GM12878 (cell line): ENCODE data around the gene PRKCE. TPM values are rescaled to one million over a fixed set of nuclear protein-coding genes. Genes with fewer than 3 reads are reported as not detected.

ENCODE experiments used
- ATAC-seq: fragments of 200-7000 bp; cut with Tn5 transposase; 3 replicates; pipeline ENCODE4 v1.9.1; 2020; ENCODE audit warnings: mild to moderate bottlenecking, moderate library complexity
- BruUV-seq: library from RNA; stranded (reverse); fragments of 400-500 nt; replicated peaks from 2 replicates; lab custom pipeline; 2021; lab: Mats Ljungman, UMichigan
- CTCF ChIA-PET: fragments of 300-600 bp; sonication (Branson Sonifier 250); formaldehyde crosslinking; extraction: SDS; loops from one replicate; lab custom pipeline; 2021; ENCODE audit warnings: inconsistent platforms; lab: Yijun Ruan, JAX
- POLR2A ChIA-PET: fragments of 350-600 bp; formaldehyde crosslinking; extraction: SDS; loops from one replicate; lab custom pipeline; 2021; ENCODE audit warnings: inconsistent platforms; lab: Charles Lee
- RAD21 ChIA-PET: fragments of 300-600 bp; sonication (Branson Sonifier 250); formaldehyde crosslinking; loops from one replicate; lab custom pipeline; 2023; ENCODE audit warnings: antibody characterized with exemption; ENCODE audit not compliant: unreplicated experiment; lab: Charles Lee
- SMC1A ChIA-PET: fragments of 300-600 bp; sonication (Branson Sonifier 250); formaldehyde crosslinking; loops from one replicate; lab custom pipeline; 2023; ENCODE audit not compliant: unreplicated experiment, uncharacterized antibody; lab: Charles Lee
- DNase-seq: peaks from one replicate; pipeline ENCODE4 v3.0.0-alpha.2; 2011; ENCODE audit warnings: low read depth, low spot score
- FAIRE-seq: peaks from 3 replicates; lab custom pipeline; 2011; peaks lifted over from hg19 to GRCh38; lab: Jason Lieb, UNC
- H2AFZ ChIP-seq: 2 replicates; pipeline ENCODE4 v1.6.0; 2011; ENCODE audit warnings: low read depth, low read length, control low read depth; ENCODE audit not compliant: control insufficient read depth
- H3K27ac ChIP-seq: 2 replicates; pipeline ENCODE4 v1.5.1; 2011; ENCODE audit warnings: control low read depth; ENCODE audit not compliant: control insufficient read depth, insufficient read depth
- H3K27me3 ChIP-seq, 2 experiments: replicated peaks in 1 of 2; 2 replicates each; pipeline versions ENCODE4 v1.6.0 to v1.6.1; 2011; ENCODE audit warnings: low read length in 1 of 2; ENCODE audit not compliant: control insufficient read depth in 2 of 2, insufficient read depth in 2 of 2
- H3K36me3 ChIP-seq, 2 experiments: 2 replicates each; pipeline ENCODE4 v1.5.1; 2011; ENCODE audit warnings: low read length in 1 of 2; ENCODE audit not compliant: control insufficient read depth in 2 of 2, insufficient read depth in 2 of 2
- H3K4me1 ChIP-seq: 2 replicates; pipeline ENCODE4 v1.6.1; 2011; ENCODE audit warnings: mild to moderate bottlenecking, low read length, moderate library complexity, mixed read lengths; ENCODE audit not compliant: control insufficient read depth, insufficient read depth
- H3K4me2 ChIP-seq: 2 replicates; pipeline ENCODE4 v1.6.0; 2011; ENCODE audit warnings: control low read depth; ENCODE audit not compliant: control insufficient read depth, insufficient read depth
- H3K4me3 ChIP-seq: fragments of 200-600 bp; sonication (generic); 2 replicates; pipeline ENCODE4 v1.5.1; 2016
- H3K79me2 ChIP-seq: 2 replicates; pipeline ENCODE4 v1.6.0; 2011; ENCODE audit warnings: low read length; ENCODE audit not compliant: control insufficient read depth, insufficient read depth
- H3K9ac ChIP-seq: 2 replicates; pipeline ENCODE4 v1.8.0; 2011; ENCODE audit warnings: low read length, control low read depth, mixed read lengths; ENCODE audit not compliant: control insufficient read depth, insufficient read depth
- H3K9me3 ChIP-seq: replicated peaks from 3 replicates; pipeline ENCODE4 v1.5.1; 2011; ENCODE audit warnings: mild to moderate bottlenecking, low read length; ENCODE audit not compliant: control insufficient read depth, insufficient read depth
- H4K20me1 ChIP-seq: 2 replicates; pipeline ENCODE4 v1.6.0; 2011; ENCODE audit not compliant: control insufficient read depth, insufficient read depth
- ATF7 ChIP-seq: fragments of 450-650 bp; IDR thresholded peaks from 2 replicates; pipeline ENCODE4 v1.6.1; 2016; ENCODE audit warnings: low read depth, mild to moderate bottlenecking
- BCL11A ChIP-seq: IDR thresholded peaks from 2 replicates; pipeline ENCODE4 v1.6.1; 2011; ENCODE audit warnings: low read depth, low read length
- CHD2 ChIP-seq: IDR thresholded peaks from 2 replicates; pipeline ENCODE4 v1.6.1; 2011; ENCODE audit warnings: low read depth, low read length, improper control_type of control experiment, borderline replicate concordance
- CREB1 ChIP-seq: IDR thresholded peaks from 2 replicates; pipeline ENCODE4 v1.6.1; 2012; ENCODE audit warnings: low read depth, mild to moderate bottlenecking, inconsistent platforms
- DPF2 ChIP-seq: fragments of 450-650 bp; IDR thresholded peaks from 2 replicates; pipeline ENCODE4 v1.6.1; 2017; ENCODE audit warnings: mild to moderate bottlenecking
- FOXM1 ChIP-seq: IDR thresholded peaks from 2 replicates; pipeline ENCODE4 v1.6.1; 2012; ENCODE audit warnings: low read depth, mild to moderate bottlenecking, inconsistent platforms, low read length, moderate library complexity
- IKZF1 ChIP-seq: fragments of 450-650 bp; conservative IDR thresholded peaks from 2 replicates; pipeline ENCODE4 v1.6.1; 2017; ENCODE audit warnings: antibody characterized with exemption, mild to moderate bottlenecking
- JUNB ChIP-seq: IDR thresholded peaks from 2 replicates; pipeline ENCODE4 v1.6.1; 2016; ENCODE audit warnings: antibody characterized with exemption, mild to moderate bottlenecking
- MEF2A ChIP-seq: IDR thresholded peaks from 2 replicates; pipeline ENCODE4 v1.6.1; 2011; ENCODE audit warnings: low read depth, mild to moderate bottlenecking, low read length, moderate library complexity; ENCODE audit not compliant: insufficient read depth
- NBN ChIP-seq: fragments of 450-650 bp; IDR thresholded peaks from 2 replicates; pipeline ENCODE4 v1.6.1; 2016
- NFIC ChIP-seq: IDR thresholded peaks from 2 replicates; pipeline ENCODE4 v1.6.1; 2012; ENCODE audit warnings: low read depth, mild to moderate bottlenecking, inconsistent platforms, low read length, moderate library complexity
- NR2C1 ChIP-seq: fragments of 450-650 bp; IDR thresholded peaks from 2 replicates; pipeline ENCODE4 v1.6.1; 2017; ENCODE audit warnings: antibody characterized with exemption, mild to moderate bottlenecking, moderate library complexity
- RAD21 ChIP-seq: IDR thresholded peaks from 2 replicates; pipeline ENCODE4 v1.6.1; 2011; ENCODE audit warnings: mild to moderate bottlenecking, low read depth, low read length, moderate library complexity; ENCODE audit not compliant: insufficient read depth
- RB1 ChIP-seq: fragments of 450-650 bp; formaldehyde crosslinking; IDR thresholded peaks from 2 replicates; pipeline ENCODE4 v1.6.1; 2017; ENCODE audit warnings: mild to moderate bottlenecking, borderline replicate concordance
- RFX5 ChIP-seq: IDR thresholded peaks from 2 replicates; pipeline ENCODE4 v1.6.1; 2011; ENCODE audit warnings: low read depth, low read length, improper control_type of control experiment
- SUZ12 ChIP-seq: fragments of 200-600 bp; sonication (generic); IDR thresholded peaks from one replicate; pipeline ENCODE4 v1.6.1; 2018; ENCODE audit warnings: antibody characterized with exemption, mild to moderate bottlenecking; ENCODE audit not compliant: unreplicated experiment
- ZNF384 ChIP-seq: IDR thresholded peaks from 2 replicates; pipeline ENCODE4 v1.6.1; 2012; ENCODE audit warnings: low read depth, mild to moderate bottlenecking, low read length, improper control_type of control experiment, borderline replicate concordance
- WGBS: methylation state at CpG from one replicate; pipeline ENCODE4 v1.1.6; 2016; ENCODE audit warnings: low lambda C conversion rate; ENCODE audit not compliant: insufficient replicate concordance, insufficient coverage; ENCODE audit errors: missing lambda C conversion rate; 5-methylcytosine and 5-hydroxymethylcytosine counted together
- in situ Hi-C: fragments of 300-500 bp; cut with MboI; formaldehyde crosslinking; loops from 9 replicates; pipeline ENCODE4 v1.14.3; 2018; ENCODE audit warnings: mixed read lengths
- intact Hi-C: fragments of 100-400 bp; cut with micrococcal nuclease; formaldehyde crosslinking; loops from one replicate; pipeline ENCODE4 v1.14.2; 2022; ENCODE audit not compliant: unreplicated experiment
- polyA plus RNA-seq, 11 experiments: library from polyadenylated mRNA; depleted of rRNA in 4 of 11; unstranded in 6 of 11; stranded (reverse) in 5 of 11; fragments of >200 nt; fragmentation: Nextera tagmentation in 4 of 11; fragmentation: Illumina TruSeq in 1 of 11; extraction: Ambion mirVana in 4 of 11; extraction: Trizol in 1 of 11; gene quantifications; 1 replicate in 1 of 11; 2 replicates in 10 of 11; pipeline versions ENCODE4 v1.2.1 to v1.2.3, GENCODE V29; 2011 to 2016; ENCODE audit warnings: inconsistent platforms in 2 of 11, missing spikeins in 2 of 11, low read depth in 1 of 11
- total RNA-seq, 4 experiments: library from RNA; depleted of rRNA in 3 of 4; stranded (reverse); fragments of >200 nt in 3 of 4; fragmentation: Illumina TruSeq in 1 of 4; extraction: Trizol in 1 of 4; gene quantifications; 2 replicates each; pipeline versions ENCODE4 v1.2.1 to v1.2.3, GENCODE V29; 2013 to 2021
- TF ChIP-seq, protein P1 (sequence below): fragments of 450-650 bp; IDR thresholded peaks from 2 replicates; pipeline ENCODE4 v1.6.1; 2016; ENCODE audit warnings: mild to moderate bottlenecking
- TF ChIP-seq, protein P2 (sequence below): fragments of 450-650 bp; IDR thresholded peaks from 2 replicates; pipeline ENCODE4 v1.6.1; 2017; ENCODE audit warnings: mild to moderate bottlenecking, low read depth, inconsistent platforms; ENCODE audit not compliant: poor library complexity, severe bottlenecking

The PRKCE gene
- total and polyA plus RNA-seq, 10 of the 15 experiments (the other 5 are each of a cell fraction or from before 2014, with no cell fraction given): 2.6 to 28.2 (median 11.3) TPM

DNA sequence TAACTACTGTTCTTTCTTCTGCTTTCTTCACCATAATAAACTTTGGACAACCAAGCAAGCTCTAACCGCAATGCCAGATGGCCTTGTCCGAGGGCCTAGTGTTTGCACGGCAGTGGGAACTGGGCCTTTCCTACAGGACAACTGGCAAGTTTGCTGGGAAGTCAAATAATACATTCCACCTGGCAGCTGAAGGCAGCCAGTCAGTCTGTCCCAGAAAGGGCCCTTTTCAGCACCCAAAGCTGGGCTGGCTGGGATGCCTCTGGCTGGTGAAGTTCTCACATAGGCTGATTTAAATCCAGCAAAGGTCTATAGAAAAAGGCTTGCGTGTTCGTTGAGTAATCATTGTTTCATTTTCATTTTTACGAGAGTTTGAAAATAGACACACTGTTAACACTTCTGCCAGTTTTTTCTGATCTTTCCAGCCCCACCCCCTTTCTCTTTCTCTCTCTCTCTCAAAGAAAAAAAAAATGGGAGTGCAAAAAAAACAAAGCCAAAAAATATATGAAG, 535.7 kb downstream of the PRKCE start:
- in situ Hi-C loops (no loop called here), intact Hi-C loops (loop anchor here (5.0 kb wide), 2 partner anchors 40 to 110 kb away; partner anchors contain the start of gene EPAS1)
- peak; percentile 99 for ATAC-seq
- ChIA-PET CTCF (interaction anchor here (0.5 to 2.2 kb wide), 8 partner anchors 10 to 124 kb away, joined by 3 to 11 read pairs (median 4); no protein-coding TSS in a partner anchor), RAD21 (interaction anchor here (0.9 to 3.6 kb wide), 8 partner anchors 8 to 212 kb away, joined by 3 to 35 read pairs (median 5); no protein-coding TSS in a partner anchor), POLR2A (interaction anchor here (0.8 kb wide), 2 partner anchors 10 to 107 kb away, joined by 3 read pairs; no protein-coding TSS in a partner anchor), SMC1A (interaction anchor here (0.7 to 3.6 kb wide), 14 partner anchors 8 to 179 kb away, joined by 3 to 37 read pairs (median 4); no protein-coding TSS in a partner anchor)
- Histone ChIP-seq H3K4me2 (peak overlapping the region; percentile 69), H2AFZ (peak overlapping the region; percentile 79), H3K4me1 (peaks cover 5% of the 10 kb centered on the region), H3K27ac (peak overlapping the region; percentile 66), H4K20me1 (no peaks in the 10 kb centered on the region), H3K9ac (peak overlapping the region; percentile 58; the same call in 1 of the 2 replicates), H3K79me2 (no peaks in the 10 kb centered on the region), H3K4me3 (peak overlapping the region; percentile 41), H3K36me3 (no peaks in the 10 kb centered on the region; a peak in 1 of 4 replicates), H3K9me3 (no peaks in the 10 kb centered on the region), H3K27me3 (no peaks in the 10 kb centered on the region)
- 32% methylated on average over 6 of the region's 6 CpGs for WGBS
- FAIRE-seq: peak; percentile 90
- TSS peak; percentile 55 for BruUV-seq
- peak; percentile 70 for DNase-seq
- TF ChIP-seq ZNF384 (peak; percentile 95), NFIC (peak; percentile 46; the same call in 1 of the 2 replicates), CHD2 (0 out of 2 replicates have a peak, but pooled peaks have one; percentile 49), CREB1 (0 out of 2 replicates have a peak, but pooled peaks have one; percentile 15), IKZF1 (peak; percentile 47), DPF2 (0 out of 2 replicates have a peak, but pooled peaks have one; percentile 30), MEF2A (peak; percentile 59; the same call in 1 of the 2 replicates), RFX5 (no peak), SUZ12 (no peak), RAD21 (no peak), FOXM1 (peak; percentile 66; the same call in 1 of the 2 replicates), JUNB (0 out of 2 replicates have a peak, but pooled peaks have one; percentile 40), NBN (0 out of 2 replicates have a peak, but pooled peaks have one; percentile 35), RB1 (0 out of 2 replicates have a peak, but pooled peaks have one; percentile 36), ATF7 (peak; percentile 68), NR2C1 (no peak), BCL11A (no peak)
- TF ChIP-seq, protein P1, sequence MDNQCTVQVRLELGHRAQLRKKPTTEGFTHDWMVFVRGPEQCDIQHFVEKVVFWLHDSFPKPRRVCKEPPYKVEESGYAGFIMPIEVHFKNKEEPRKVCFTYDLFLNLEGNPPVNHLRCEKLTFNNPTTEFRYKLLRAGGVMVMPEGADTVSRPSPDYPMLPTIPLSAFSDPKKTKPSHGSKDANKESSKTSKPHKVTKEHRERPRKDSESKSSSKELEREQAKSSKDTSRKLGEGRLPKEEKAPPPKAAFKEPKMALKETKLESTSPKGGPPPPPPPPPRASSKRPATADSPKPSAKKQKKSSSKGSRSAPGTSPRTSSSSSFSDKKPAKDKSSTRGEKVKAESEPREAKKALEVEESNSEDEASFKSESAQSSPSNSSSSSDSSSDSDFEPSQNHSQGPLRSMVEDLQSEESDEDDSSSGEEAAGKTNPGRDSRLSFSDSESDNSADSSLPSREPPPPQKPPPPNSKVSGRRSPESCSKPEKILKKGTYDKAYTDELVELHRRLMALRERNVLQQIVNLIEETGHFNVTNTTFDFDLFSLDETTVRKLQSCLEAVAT: peak; percentile 94
- TF ChIP-seq, protein P2, sequence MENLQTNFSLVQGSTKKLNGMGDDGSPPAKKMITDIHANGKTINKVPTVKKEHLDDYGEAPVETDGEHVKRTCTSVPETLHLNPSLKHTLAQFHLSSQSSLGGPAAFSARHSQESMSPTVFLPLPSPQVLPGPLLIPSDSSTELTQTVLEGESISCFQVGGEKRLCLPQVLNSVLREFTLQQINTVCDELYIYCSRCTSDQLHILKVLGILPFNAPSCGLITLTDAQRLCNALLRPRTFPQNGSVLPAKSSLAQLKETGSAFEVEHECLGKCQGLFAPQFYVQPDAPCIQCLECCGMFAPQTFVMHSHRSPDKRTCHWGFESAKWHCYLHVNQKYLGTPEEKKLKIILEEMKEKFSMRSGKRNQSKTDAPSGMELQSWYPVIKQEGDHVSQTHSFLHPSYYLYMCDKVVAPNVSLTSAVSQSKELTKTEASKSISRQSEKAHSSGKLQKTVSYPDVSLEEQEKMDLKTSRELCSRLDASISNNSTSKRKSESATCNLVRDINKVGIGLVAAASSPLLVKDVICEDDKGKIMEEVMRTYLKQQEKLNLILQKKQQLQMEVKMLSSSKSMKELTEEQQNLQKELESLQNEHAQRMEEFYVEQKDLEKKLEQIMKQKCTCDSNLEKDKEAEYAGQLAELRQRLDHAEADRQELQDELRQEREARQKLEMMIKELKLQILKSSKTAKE: no peak
